ENCODE measurements around the gene UQCC2.

The UQCC2 gene

DNA sequence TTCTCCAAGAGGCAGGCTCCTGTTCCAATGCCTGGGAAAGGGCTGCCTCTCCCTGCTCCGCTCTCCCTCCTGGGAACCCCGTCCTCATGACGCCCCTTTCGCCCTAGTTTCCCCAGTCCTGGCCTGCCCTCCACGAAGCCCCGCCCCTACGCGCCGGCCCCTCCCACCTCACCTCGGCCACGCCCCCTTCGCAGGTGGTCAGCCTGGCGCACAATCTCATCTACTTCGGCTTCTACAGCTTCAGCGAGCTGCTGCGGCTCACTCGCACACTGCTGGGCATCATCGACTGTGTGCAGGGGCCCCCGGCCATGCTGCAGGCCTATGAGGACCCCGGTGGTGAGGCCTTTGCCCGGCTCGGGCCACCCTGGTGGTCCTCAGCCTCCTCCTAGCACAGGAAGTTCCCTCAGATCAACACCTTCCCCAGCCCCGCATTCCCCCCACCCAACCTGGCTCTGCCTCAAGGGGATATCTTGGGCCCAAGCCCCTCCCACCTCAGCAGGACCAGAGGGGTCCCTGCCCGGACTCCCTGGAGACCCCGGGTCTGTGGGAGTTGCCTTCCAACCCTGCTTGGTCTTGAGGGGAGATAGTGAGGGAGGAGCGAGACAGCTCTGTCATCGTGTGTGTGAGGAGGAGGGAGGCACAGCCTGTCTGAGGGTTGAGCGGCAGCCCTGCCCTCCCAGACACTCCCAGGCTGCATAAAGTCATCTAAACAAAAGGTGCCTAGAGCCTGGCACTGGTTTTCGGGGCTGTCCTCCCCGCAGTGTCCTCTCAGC, 40.3 kb downstream of the UQCC2 start:
- no peak for DNase-seq

GRCh38 chr6:33670086-33670660, 41.3 kb downstream of the UQCC2 start:
- no peak for DNase-seq

DNA sequence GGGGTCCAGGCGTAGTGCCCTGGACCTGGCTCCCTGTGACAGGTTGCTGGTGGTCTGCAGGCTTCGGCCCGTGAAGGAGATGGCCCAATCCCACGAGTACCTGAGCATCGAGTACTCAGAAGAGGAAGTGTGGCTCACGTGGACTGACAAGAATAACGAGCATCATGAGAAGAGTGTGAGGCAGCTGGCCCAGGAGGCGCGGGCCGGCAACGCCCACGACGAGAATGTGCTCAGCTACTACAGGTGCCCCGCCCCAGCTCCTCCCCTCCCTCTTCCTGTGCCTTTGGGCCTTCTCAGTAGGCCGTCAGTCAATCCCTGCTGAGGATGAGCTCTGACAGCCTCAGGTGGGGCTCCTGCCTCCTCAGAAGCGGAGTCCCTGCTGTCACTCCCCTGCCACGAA, 42.6 kb downstream of the UQCC2 start:
- DNase-seq: no peak

- no peak for DNase-seq
Measured at GRCh38 chr6:33668328-33668727, 43.2 kb downstream of the UQCC2 start.

- DNase-seq: no peak
Measured at GRCh38 chr6:33667776-33668175, 43.7 kb downstream of the UQCC2 start.

GRCh38 chr6:33667072-33667471, 44.4 kb downstream of the UQCC2 start:
- no peak for DNase-seq

DNA sequence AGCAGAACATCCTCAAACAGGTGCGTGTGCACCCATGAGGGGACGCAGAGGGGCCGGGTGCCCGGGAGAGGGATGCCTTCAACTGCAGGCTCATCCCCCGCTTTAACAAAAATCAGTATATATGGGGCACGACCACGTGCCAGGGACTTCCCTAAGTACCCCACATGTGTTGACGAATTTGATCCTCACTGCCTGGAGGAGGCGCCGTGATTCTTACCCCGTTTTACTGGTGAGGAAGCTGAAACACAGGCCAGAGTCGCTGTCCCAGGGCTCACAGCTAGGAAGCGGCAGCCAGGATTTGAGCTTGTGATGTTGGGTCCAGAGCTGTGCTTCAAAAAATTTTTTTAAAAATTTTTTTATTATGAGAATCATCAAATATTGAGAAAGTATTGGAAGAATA, 45.5 kb downstream of the UQCC2 start:
- DNase-seq: no peak

- DNase-seq: no peak
Measured at GRCh38 chr6:33664506-33665057, 46.9 kb downstream of the UQCC2 start.

- no peak for DNase-seq
Measured at GRCh38 chr6:33663727-33664449, 47.6 kb downstream of the UQCC2 start.

- no peak for DNase-seq
Measured at GRCh38 chr6:33663028-33663427, 48.5 kb downstream of the UQCC2 start.

GRCh38 chr6:33662318-33662717, 49.2 kb downstream of the UQCC2 start:
- no peak for DNase-seq

GRCh38 chr6:33661106-33661838, 50.2 kb downstream of the UQCC2 start:
- peak; percentile 7 for DNase-seq

GRCh38 chr6:33659986-33660385, 51.5 kb downstream of the UQCC2 start:
- DNase-seq: no peak

DNA sequence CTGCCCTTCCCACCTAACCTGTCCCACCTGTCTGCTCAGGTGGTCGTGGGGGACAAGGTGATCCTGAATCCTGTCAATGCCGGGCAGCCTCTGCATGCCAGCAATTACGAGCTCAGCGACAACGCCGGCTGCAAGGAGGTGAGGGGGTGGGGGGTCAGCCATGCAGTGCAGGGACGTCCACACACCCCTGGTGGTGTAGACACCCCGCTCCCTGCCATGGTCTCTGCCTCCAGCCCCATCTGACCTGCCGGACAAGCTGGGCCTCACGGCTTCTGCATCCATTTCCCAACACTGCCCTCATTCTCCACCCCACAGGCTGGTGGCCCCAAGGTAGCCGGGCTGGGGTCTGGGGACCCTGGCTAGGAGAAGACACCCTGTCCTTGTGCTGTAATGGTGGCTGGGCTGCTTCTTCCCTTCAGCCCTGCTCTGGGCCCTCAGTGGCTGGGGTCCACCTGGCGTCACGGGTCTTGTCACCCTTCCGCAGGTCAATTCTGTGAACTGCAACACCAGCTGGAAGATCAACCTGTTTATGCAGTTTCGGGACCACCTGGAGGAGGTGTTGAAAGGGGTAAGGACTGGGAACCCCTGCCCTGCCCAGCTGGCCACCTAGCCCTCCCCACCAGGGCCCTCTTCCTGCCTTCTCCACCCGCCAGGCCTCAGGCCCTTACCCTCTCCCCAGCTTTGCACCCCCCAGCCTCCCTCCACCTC, 52.4 kb downstream of the UQCC2 start:
- DNase-seq: no peak

GRCh38 chr6:33656844-33657243, 54.7 kb downstream of the UQCC2 start:
- no peak for DNase-seq

DNA sequence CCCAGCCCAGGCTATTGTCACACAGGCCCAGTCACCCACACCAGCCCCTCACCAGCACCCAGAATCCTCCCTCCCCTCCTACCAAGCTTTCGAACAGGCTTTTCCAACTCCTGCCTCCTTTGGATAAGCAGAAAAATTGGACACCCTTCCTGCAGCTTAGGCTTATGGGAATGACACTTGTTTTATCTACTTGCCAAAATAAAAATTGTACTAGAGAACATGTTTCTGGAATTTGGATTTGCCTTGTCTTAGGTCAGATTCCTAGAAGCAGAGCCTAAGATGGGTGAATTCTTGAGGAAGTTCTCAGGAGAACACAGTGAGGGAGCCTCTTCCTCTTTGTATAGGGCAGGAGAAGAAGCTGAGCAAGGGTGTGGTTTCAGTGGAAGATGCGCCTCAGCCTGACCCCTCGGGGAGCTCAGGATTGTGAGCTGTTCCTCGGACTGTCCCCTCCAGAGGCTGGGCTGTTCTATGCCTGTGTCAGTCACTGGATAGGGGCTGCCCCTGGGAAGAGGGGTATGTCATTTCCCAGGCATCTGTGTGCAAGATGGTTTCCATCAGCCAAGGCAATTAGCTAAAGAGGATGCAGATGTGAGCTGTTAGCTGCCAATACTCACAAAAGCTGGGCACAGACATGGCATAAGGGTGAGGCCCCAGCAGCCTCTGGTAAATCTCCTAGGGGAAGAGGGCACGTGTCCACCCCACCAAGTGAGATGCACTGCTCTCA, 56.5 kb downstream of the UQCC2 start:
- DNase-seq: no peak

DNA sequence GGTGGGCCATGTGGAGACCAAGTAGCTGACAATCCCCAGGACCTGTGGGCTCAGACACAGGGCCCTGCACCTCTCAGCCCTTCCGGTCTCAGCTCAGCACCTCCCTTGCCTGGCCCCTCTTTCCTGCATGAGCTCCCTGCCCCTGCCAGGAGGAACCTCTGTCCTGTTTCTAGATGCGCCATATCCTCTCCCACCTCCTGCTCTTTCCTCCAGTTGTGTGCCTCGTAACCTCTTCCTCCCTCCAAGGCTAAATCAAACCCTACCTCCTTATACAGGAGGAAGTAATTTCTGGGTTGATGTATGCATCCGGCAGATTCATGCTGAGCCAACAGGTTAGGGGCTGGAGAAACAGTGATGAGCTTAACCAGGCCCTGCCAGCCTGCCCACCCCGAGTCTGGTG, 59.5 kb downstream of the UQCC2 start:
- no peak for DNase-seq

DNA sequence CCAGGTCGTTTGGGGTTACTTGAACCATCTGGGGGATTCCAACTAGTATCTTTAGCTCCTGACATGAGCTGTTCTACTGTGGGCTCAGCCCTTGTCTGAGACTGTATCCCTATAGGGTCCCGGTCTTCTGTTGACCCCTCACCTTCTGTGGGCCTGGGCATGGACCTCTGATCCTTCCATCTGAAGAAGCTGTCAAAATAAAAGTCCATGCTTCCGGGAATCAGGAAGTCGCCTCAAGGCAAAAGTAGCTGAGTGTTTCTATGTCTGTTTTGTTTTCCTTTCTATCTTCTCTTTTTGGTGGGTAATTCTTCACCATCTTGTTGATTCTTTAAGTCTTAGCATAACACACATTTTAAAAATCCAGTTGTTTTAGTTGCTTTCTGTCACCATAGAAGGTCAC, 60.1 kb downstream of the UQCC2 start:
- no peak for DNase-seq

Measured in DMS153 (cell line).